Endothelial cell (in vitro differentiated cells): ENCODE measurements around the gene ZDHHC12. TPM values are rescaled to one million over a fixed set of nuclear protein-coding genes. Genes with fewer than 3 reads are reported as not detected.

Source experiments
- DNase-seq: peaks from one replicate; pipeline ENCODE4 v3.0.0; 2021; ENCODE audit warnings: low spot score
- H3K27ac Mint-ChIP-seq: one replicate; pipeline ENCODE4 v1.8.0; 2021; ENCODE audit warnings: mixed read lengths, inconsistent platforms; ENCODE audit not compliant: unreplicated experiment
- H3K27me3 Mint-ChIP-seq: one replicate; pipeline ENCODE4 v1.8.0; 2021; ENCODE audit warnings: mild to moderate bottlenecking, moderate library complexity, mixed read lengths, inconsistent platforms; ENCODE audit not compliant: unreplicated experiment
- H3K36me3 Mint-ChIP-seq: one replicate; pipeline ENCODE4 v1.8.0; 2021; ENCODE audit warnings: mild to moderate bottlenecking, low read depth, mixed read lengths, inconsistent platforms; ENCODE audit not compliant: unreplicated experiment
- H3K4me1 Mint-ChIP-seq: one replicate; pipeline ENCODE4 v1.8.0; 2021; ENCODE audit warnings: mild to moderate bottlenecking, mixed read lengths, inconsistent platforms; ENCODE audit not compliant: unreplicated experiment
- H3K4me3 Mint-ChIP-seq: one replicate; pipeline ENCODE4 v1.8.0; 2021; ENCODE audit warnings: mild to moderate bottlenecking, mixed read lengths, inconsistent platforms; ENCODE audit not compliant: unreplicated experiment
- H3K9me3 Mint-ChIP-seq: one replicate; pipeline ENCODE4 v1.8.0; 2021; ENCODE audit warnings: mixed read lengths, inconsistent platforms; ENCODE audit not compliant: unreplicated experiment
- CTCF ChIP-seq: fragments of 200-600 bp; sonication (generic); IDR thresholded peaks from one replicate; pipeline ENCODE4 v1.5.0; 2021; ENCODE audit warnings: antibody characterized with exemption; ENCODE audit not compliant: unreplicated experiment
- total RNA-seq: library from RNA; stranded (reverse); fragmentation: NEBNext Ultra II Directional; extraction: Animal tissue kit (Norgen Biotek cat#: 25700); gene quantifications from one replicate; pipeline ENCODE4 v1.2.1, GENCODE V29; 2021; ENCODE audit not compliant: unreplicated experiment

The ZDHHC12 gene
- total RNA-seq, 1 donor from 2014 or later: 42.1 TPM

DNA sequence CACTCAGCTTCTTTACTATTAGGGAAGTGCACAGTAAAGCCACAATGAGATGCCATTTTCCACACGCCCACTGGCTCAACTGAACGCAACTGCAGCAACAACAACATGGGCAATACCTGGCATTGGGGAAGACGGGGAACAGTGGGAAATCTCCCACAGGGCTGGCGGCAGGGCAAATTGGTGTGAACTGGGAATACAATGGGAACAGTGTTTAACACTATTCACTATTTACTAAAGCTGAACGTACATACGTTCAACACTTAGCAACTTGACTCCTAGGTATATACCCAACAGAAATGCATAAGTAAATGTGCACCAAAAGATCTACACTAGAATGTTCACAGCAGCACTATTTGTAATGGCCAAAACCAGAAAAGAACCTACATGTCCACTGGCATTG lies 33.7 kb upstream of the ZDHHC12 start:
- Mint-ChIP-seq H3K27ac (no peak overlapping the region), H3K9me3 (no peaks in the 10 kb centered on the region), H3K27me3 (peaks cover 3% of the 10 kb centered on the region), H3K36me3 (no peaks in the 10 kb centered on the region), H3K4me1 (no peaks in the 10 kb centered on the region), H3K4me3 (no peak overlapping the region)
- no peak for TF ChIP-seq CTCF
- DNase-seq: no peak

DNA sequence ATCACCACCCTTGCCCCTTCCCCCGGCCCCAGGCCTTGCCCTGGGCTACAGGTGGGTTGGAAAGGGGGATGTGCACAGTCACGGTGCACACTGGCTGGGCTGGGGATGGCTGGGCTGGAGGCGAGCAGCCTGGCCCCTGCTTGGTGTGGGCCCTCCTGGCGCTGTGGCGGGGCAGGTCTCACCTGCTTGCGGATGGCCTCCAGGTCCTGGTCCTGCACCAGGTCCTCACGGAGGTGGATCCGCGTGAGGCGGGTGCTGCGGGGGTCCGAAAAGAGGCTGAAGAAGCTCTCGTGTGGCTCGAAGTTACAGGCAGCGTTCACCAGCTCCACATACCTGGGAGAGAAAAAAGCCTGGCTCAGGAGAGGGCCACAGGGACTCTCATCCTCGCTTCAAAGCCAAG lies 29.7 kb upstream of the ZDHHC12 start:
- no peak overlapping the region for H3K27ac Mint-ChIP-seq
- H3K9me3 Mint-ChIP-seq: no peaks in the 10 kb centered on the region

GRCh38 chr9:128750926-128751595 lies 27.1 kb upstream of the ZDHHC12 start:
- Mint-ChIP-seq H3K9me3 (no peaks in the 10 kb centered on the region), H3K4me3 (no peak overlapping the region), H3K4me1 (peaks cover 3% of the 10 kb centered on the region), H3K27me3 (peaks cover 3% of the 10 kb centered on the region), H3K36me3 (no peaks in the 10 kb centered on the region), H3K27ac (no peak overlapping the region)
- no peak for DNase-seq
- no peak for TF ChIP-seq CTCF

More for the DNA sequence above, 29.7 kb upstream of the ZDHHC12 start:
- H3K4me3 Mint-ChIP-seq: no peak overlapping the region
- no peaks in the 10 kb centered on the region for H3K36me3 Mint-ChIP-seq
- peaks cover 3% of the 10 kb centered on the region for H3K27me3 Mint-ChIP-seq
- TF ChIP-seq CTCF: no peak
- DNase-seq: no peak
- peaks cover 3% of the 10 kb centered on the region for H3K4me1 Mint-ChIP-seq

- no peaks in the 10 kb centered on the region for H3K9me3 Mint-ChIP-seq
- H3K4me1 Mint-ChIP-seq: peaks cover 3% of the 10 kb centered on the region
- peaks cover 4% of the 10 kb centered on the region for H3K27me3 Mint-ChIP-seq
- no peak overlapping the region for H3K27ac Mint-ChIP-seq
- H3K4me3 Mint-ChIP-seq: no peak overlapping the region
- no peak for DNase-seq
- TF ChIP-seq CTCF: no peak
- H3K36me3 Mint-ChIP-seq: peaks cover 3% of the 10 kb centered on the region
Measured at GRCh38 chr9:128747241-128747640, 23.3 kb upstream of the ZDHHC12 start.

GRCh38 chr9:128743421-128743820 lies 19.5 kb upstream of the ZDHHC12 start:
- Mint-ChIP-seq H3K36me3 (peaks cover 3% of the 10 kb centered on the region), H3K27me3 (peaks cover 7% of the 10 kb centered on the region), H3K9me3 (no peaks in the 10 kb centered on the region), H3K4me1 (no peaks in the 10 kb centered on the region), H3K27ac (no peak overlapping the region), H3K4me3 (no peak overlapping the region)
- no peak for DNase-seq
- no peak for TF ChIP-seq CTCF
